Central memory CD4-positive, alpha-beta T cell (primary cell): ENCODE measurements around the gene RBBP6.
"Not testable (repeated sequence)": the region's sequence is repeated elsewhere in the genome, so short reads cannot be mapped to it uniquely, and the experiment has no call there.

Experiments
- DNase-seq: peaks from one replicate; pipeline ENCODE4 v3.0.0; 2022

Gene RBBP6

DNA sequence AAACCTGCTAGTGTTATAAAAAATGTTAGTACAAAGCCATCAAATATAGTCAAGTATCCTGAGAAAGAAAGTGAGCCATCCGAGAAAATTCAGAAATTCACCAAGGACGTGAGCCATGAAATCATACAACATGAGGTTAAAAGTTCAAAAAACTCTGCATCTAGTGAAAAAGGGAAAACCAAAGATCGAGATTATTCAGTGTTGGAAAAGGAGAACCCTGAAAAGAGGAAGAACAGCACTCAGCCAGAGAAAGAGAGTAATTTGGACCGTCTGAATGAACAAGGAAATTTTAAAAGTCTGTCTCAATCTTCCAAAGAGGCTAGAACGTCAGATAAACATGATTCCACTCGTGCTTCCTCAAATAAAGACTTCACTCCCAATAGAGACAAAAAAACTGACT is 31.7 kb downstream of the RBBP6 start:
- DNase-seq, result no peak

- no peak for DNase-seq
Measured at GRCh38 chr16:24572069-24572468, 32.7 kb downstream of the RBBP6 start.

DNA sequence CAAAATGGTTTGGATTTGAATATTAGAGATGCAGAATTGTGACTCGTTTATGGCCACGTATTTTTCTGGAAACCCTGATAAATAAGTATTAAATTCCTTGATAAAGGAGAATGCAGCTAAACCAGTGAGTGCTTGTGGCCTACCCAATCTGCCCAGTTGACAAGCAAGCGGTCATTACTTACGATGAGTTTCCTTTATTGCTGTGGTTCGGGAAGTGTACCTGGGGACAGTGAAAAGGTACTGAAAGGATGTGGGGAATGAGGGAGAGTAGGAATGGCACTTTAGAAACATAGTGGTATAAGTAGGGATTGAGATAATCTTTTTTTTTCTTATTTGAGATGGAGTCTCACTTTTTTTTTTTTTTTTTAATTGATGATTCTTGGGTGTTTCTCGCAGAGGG is 33.8 kb downstream of the RBBP6 start:
- DNase-seq, result no peak

DNA sequence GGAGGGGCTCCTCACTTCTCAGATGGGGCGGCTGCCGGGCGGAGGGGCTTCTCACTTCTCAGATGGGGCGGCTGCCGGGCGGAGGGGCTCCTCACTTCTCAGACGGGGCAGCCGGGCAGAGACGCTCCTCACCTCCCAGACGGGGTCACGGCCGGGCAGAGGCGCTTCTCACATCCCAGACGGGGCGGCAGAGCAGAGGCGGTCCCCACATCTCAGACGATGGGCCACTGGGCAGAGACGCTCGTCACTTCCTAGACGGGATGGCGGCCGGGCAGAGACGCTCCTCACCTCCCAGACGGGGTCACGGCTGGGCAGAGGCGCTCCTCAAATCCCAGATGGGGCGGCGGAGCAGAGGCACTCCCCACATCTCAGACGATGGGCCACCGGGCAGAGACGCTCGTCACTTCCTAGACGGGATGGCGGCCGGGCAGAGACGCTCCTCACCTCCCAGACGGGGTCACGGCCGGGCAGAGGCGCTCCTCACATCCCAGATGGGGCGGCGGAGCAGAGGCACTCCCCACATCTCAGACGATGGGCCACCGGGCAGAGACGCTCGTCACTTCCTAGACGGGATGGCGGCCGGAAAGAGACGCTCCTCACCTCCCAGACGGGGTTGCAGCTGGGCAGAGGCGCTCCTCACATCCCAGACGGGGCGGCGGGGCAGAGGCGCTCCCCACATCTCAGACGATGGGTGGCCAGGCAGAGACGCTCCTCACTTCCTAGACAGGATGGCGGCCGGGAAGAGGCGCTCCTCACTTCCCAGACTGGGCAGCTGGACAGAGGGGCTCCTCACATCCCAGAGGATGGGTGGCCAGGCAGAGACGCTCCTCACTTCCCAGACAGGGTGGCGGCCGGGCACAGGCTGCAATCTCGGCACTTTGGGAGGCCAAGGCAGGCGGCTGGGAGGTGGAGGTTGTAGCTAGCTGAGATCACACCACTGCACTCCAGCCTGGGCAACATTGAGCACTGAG is 35.4 kb downstream of the RBBP6 start:
- not testable (repeated sequence) for DNase-seq

DNA sequence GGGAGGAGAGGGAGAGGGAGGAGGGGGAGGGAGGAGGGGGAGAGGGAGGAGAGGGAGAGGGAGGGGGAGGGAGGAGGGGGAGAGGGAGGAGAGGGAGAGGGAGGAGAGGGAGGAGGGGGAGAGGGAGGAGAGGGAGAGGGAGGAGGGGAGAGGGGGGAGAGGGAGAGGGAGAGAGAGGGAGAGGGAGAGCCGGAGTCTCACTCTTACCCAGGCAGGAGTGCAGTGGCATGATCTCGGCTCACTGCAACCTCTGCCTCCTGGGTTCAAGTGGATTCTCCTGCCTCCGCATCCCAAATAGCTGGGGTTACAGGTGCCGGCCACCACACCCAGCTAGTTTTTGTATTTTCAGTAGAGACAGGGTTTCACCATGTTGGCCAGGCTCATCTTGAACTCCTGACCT is 36.4 kb downstream of the RBBP6 start:
- not testable (repeated sequence) for DNase-seq

- DNase-seq, result no peak
Measured at GRCh38 chr16:24577167-24577566, 37.8 kb downstream of the RBBP6 start.

DNA sequence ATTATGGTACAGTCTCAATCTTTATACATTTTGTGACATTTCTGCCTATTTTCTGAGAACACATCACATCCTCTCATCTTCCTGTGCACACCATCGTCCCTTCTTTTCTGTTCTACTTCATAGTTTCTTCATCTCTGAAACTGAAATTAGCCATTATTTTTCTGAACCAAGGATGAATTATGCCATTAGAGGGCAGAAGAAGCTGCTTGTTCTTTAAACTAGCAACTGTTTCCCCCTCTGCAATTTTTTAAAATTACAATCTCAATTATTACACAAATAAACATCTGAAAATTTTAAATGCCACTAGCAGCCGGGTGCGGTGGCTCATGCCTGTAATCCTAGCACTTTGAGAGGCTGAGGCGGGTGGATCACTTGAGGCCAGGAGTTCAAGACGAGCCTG is 41.3 kb downstream of the RBBP6 start:
- DNase-seq, result no peak

DNA sequence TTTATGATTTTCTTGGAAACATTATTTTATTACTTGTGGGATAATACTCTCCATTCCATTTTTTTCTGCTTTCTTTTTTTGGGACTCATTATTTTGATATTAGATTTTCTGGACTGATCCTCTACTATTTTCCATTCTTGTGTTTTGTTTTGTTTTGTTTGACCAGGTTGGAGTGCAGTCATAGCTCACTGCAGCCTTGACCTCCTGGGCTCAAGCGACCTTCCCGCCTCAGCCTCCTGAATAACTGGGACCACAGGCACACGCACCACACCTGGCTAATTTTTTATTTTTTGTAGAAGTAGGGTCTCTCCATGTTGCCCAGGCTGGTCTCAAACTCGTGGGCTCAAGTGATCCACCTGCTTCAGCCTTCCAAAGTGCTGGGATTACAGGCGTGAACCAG is 44.1 kb downstream of the RBBP6 start:
- no peak for DNase-seq

GRCh38 chr16:24589997-24590396 is 50.6 kb downstream of the RBBP6 start:
- DNase-seq, result no peak

DNA sequence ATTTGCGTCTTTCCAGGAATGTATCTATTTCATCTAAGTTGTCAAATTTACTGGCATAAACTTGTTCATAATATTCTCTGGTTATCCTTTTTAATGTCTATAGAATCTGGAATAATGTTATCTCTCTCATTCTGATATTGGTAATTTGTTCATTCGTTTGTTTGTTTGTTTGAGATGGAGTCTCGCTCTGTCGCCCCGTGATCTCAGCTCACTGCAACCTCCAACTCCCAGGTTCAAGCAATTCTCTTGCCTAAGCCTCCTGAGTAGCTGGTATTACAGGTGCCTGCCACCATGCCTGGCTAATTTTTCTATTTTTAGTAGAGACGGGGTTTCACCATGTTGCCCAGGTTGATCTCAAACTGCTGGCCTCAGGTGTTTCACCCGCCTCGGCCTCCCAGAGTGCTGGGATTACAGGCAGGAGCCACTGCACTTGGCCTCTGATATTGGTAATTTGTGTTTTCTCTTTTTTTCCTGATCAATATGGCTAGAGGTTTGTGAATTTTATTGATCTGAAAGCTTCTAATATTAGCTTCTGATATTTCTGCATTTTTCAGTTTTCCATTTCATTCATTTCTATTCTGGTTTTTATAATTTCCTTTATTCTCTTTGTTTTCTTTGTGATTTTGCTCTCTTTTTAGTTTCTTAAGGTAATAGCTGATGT is 59.5 kb downstream of the RBBP6 start:
- no peak for DNase-seq

GRCh38 chr16:24609417-24609739 is 70.0 kb downstream of the RBBP6 start:
- no peak for DNase-seq

DNA sequence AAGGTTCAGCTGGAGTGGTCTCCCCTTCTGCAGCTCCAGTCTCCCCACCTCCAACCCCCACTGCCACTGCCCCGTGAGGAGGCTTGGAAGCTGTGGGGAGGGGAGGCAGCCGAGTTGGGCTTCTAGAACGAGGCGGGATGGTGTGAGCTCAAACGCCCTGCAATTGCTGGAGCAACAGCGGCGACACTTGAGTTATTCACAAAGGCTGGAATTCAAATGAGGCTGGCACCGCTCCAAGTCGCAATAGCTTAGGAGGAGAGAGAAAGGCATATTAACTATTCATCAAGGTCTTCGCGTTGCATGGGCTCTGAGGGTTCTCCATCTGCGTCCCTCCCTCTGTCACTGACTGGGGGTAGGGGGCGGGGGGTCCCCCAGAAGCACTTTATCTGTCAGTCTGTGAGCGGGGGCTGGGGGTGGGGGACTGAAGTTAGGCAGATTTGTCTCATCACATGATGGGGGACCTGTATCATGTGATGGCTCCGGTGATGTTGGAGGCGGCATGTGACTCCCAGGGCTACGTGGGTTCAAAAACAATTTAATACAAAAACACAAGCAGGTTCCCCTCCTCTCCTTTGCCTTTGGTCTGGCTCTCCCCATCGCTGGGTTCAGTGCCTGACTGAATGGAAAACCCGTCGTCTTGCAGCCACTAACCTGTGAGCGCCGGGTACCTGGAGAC is 70.5 kb downstream of the RBBP6 start:
- DNase-seq, result no peak

DNA sequence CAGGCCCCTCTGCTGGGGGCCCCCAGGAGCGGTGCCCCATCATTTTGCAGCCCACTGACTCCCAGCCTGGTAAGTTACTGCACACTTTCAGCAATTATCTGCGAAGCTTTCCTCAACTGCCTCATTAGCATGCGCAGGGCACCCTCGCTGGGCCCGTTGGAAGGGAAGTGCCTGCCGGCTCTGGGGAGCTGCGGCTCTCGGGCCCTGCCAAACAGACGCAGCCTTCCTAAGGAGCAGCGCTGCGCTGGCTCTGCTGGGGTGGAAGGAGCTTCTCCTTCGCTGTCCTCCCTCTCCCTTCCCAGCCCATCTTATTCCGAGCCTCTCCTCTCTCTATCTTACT is 71.0 kb downstream of the RBBP6 start:
- no peak for DNase-seq

DNA sequence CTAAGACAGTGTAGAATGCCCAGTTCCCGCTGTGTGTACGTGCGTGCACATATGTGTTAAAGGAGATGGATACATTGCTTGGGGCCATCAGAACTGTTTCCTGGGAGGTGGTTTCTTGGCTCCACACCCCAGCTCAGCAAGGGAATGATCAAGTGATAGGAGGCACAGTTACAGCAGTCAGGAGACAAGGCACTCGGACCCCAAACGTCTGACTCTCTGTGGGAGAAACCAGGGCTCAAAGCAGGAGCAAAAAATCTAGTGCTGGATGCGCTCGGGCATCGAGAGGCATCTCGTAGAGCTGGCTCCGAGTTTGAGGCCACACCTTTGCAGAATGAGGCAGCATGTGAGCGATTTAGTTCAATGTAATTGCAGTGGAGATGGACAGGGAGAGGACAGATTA is 71.9 kb downstream of the RBBP6 start:
- no peak for DNase-seq

- DNase-seq, result no peak
Measured at GRCh38 chr16:24612656-24613055, 73.3 kb downstream of the RBBP6 start.

GRCh38 chr16:24613267-24613666 is 73.9 kb downstream of the RBBP6 start:
- DNase-seq, result not testable (repeated sequence)

GRCh38 chr16:24617502-24617901 is 78.1 kb downstream of the RBBP6 start:
- DNase-seq, result no peak
